ENCODE data around the gene SLC38A4. TPM values are rescaled to one million over a fixed set of nuclear protein-coding genes. Genes with fewer than 3 reads are reported as not detected.
"Not testable (repeated sequence)": the region's sequence is repeated elsewhere in the genome, so short reads cannot be mapped to it uniquely, and the experiment has no call there.

SLC38A4 gene
- total and polyA plus RNA-seq, 2 donors (not counting 1 experiment from before 2014, with no cell fraction given) = not detected

DNA sequence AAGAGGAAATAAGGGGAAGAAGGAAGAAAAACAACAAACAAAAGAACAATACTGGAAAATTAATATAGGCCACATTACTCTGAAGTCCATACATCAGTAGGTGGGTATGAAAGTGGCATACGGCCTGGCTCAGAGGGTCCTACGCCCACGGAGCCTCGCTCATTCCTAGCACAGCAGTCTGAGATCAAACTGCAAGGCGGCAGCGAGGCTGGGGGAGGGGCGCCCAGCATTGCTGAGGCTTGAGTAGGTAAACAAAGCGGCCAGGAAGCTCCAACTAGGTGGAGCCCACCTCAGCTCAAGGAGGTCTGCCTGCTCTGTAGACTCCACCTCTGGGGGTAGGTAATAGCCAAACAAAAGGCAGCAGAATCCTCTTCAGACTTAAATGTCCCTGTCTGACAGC is 23.0 kb upstream of the SLC38A4 start:
- H3K4me1 Mint-ChIP-seq; H3K4me3 ChIP-seq (ENCODE audit: control extremely low read depth in 1 of 5, extremely low read depth in 1 of 5, insufficient read depth in 1 of 5, low read depth in 2 of 5, low read length in 4 of 5); H3K36me3 ChIP-seq (replicated peaks in 1 of 2; ENCODE audit: control extremely low read depth in 1 of 2, control insufficient read depth in 1 of 2, extremely low read depth in 1 of 2, insufficient read depth in 2 of 2, low read length in 1 of 2); H3K4me2 ChIP-seq (replicated peaks; ENCODE audit: low read depth, low read length, poor library complexity, severe bottlenecking); H3K27me3 ChIP-seq (replicated peaks in 1 of 4; ENCODE audit: control extremely low read depth in 1 of 4, control insufficient read depth in 3 of 4, insufficient read depth in 4 of 4, low read length in 3 of 4); CTCF ChIA-PET; H3K9me3 ChIP-seq (ENCODE audit: control extremely low read depth in 1 of 3, control insufficient read depth in 2 of 3, insufficient read depth in 1 of 3, low read length in 2 of 3); ATAC-seq (ENCODE audit: low read depth); POLR2A ChIA-PET; H2AFZ ChIP-seq (ENCODE audit: insufficient read depth, low read depth, low read length, poor library complexity, severe bottlenecking); H4K20me1 ChIP-seq (ENCODE audit: control insufficient read depth, insufficient read depth, low read length, poor library complexity, severe bottlenecking); H3K27ac ChIP-seq (ENCODE audit: low read length in 2 of 2); H3K27ac Mint-ChIP-seq; H3K9me3 Mint-ChIP-seq (ENCODE audit: insufficient read depth); DNase-seq; H3K79me2 ChIP-seq (ENCODE audit: control insufficient read depth, insufficient read depth, low read length); H3K4me3 Mint-ChIP-seq; intact Hi-C loops (cut with micrococcal nuclease); H3K4me1 ChIP-seq (ENCODE audit: control insufficient read depth in 2 of 2, insufficient read depth in 2 of 2, low read length in 2 of 2); H3K9ac ChIP-seq (ENCODE audit: low read length): not testable (repeated sequence)
- peaks cover 14% of the 10 kb centered on the region for H3K27me3 Mint-ChIP-seq
- 94% methylated on average over 8 of the region's 8 CpGs for WGBS (ENCODE audit: insufficient coverage)

DNA sequence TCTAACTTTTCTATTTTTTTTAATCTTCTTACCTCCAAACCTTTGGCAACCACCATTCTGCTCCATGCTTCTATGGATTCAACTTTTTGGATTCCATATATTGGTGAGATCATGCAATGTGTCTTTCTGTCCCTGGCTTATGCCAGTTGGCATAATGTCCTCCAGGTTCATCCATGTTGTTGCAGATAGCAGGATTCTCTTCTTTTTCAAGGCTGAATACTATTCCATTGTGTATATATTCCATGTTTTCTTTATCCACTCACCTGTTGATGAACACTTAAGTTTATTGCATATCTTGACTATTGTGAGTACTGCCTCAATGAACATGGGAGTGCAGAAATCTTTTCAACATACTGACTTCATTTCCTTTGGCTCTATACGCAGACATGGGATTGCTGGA is 21.2 kb upstream of the SLC38A4 start:
- Mint-ChIP-seq H3K4me3 (no peak overlapping the region), H3K27ac (no peak overlapping the region), H3K9me3 (ENCODE audit: insufficient read depth) (no peaks in the 10 kb centered on the region), H3K27me3 (peaks cover 25% of the 10 kb centered on the region), H3K4me1 (no peaks in the 10 kb centered on the region)
- DNase-seq = no peak
- H3K4me1 ChIP-seq (ENCODE audit: control insufficient read depth in 2 of 2, insufficient read depth in 2 of 2, low read length in 2 of 2) = no peaks in the 10 kb centered on the region
- TF ChIP-seq, protein P1, sequence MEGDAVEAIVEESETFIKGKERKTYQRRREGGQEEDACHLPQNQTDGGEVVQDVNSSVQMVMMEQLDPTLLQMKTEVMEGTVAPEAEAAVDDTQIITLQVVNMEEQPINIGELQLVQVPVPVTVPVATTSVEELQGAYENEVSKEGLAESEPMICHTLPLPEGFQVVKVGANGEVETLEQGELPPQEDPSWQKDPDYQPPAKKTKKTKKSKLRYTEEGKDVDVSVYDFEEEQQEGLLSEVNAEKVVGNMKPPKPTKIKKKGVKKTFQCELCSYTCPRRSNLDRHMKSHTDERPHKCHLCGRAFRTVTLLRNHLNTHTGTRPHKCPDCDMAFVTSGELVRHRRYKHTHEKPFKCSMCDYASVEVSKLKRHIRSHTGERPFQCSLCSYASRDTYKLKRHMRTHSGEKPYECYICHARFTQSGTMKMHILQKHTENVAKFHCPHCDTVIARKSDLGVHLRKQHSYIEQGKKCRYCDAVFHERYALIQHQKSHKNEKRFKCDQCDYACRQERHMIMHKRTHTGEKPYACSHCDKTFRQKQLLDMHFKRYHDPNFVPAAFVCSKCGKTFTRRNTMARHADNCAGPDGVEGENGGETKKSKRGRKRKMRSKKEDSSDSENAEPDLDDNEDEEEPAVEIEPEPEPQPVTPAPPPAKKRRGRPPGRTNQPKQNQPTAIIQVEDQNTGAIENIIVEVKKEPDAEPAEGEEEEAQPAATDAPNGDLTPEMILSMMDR (IDR thresholded peaks at IDR 0.05) = no peak
- TF ChIP-seq EZH2 (IDR thresholded peaks at IDR 0.05; ENCODE audit: borderline replicate concordance, insufficient read depth, low read depth, low read length, poor library complexity, severe bottlenecking) = no peak
- intact Hi-C loops (cut with micrococcal nuclease) = no loop called here
- H3K79me2 ChIP-seq (ENCODE audit: control insufficient read depth, insufficient read depth, low read length) = no peaks in the 10 kb centered on the region
- H3K27me3 ChIP-seq (replicated peaks in 1 of 4; ENCODE audit: control extremely low read depth in 1 of 4, control insufficient read depth in 3 of 4, insufficient read depth in 4 of 4, low read length in 3 of 4) = no peaks in the 10 kb centered on the region
- no peak overlapping the region for H3K4me2 ChIP-seq (replicated peaks; ENCODE audit: low read depth, low read length, poor library complexity, severe bottlenecking)
- H3K36me3 ChIP-seq (replicated peaks in 1 of 2; ENCODE audit: control extremely low read depth in 1 of 2, control insufficient read depth in 1 of 2, extremely low read depth in 1 of 2, insufficient read depth in 2 of 2, low read length in 1 of 2) = no peaks in the 10 kb centered on the region
- no peaks in the 10 kb centered on the region for H4K20me1 ChIP-seq (ENCODE audit: control insufficient read depth, insufficient read depth, low read length, poor library complexity, severe bottlenecking)
- ATAC-seq (ENCODE audit: low read depth) = no peak
- CTCF ChIA-PET = no interaction called here
- H3K27ac ChIP-seq (ENCODE audit: low read length in 2 of 2) = no peak overlapping the region
- H3K9me3 ChIP-seq (ENCODE audit: control extremely low read depth in 1 of 3, control insufficient read depth in 2 of 3, insufficient read depth in 1 of 3, low read length in 2 of 3) = peaks cover 0 to 2% (median 0%) of the 10 kb centered on the region in 3 donors
- no peak overlapping the region for H3K4me3 ChIP-seq (ENCODE audit: control extremely low read depth in 1 of 5, extremely low read depth in 1 of 5, insufficient read depth in 1 of 5, low read depth in 2 of 5, low read length in 4 of 5)
- POLR2A ChIA-PET = no interaction called here
- no CpG with 5 or more reads among the region's 1 CpG for WGBS (ENCODE audit: insufficient coverage)
- no peak overlapping the region for H3K9ac ChIP-seq (ENCODE audit: low read length)
- H2AFZ ChIP-seq (ENCODE audit: insufficient read depth, low read depth, low read length, poor library complexity, severe bottlenecking) = no peak overlapping the region

Measured in B cell (primary cell).